Measurements from ENCODE around the gene CNTNAP2. TPM values are rescaled to one million over a fixed set of nuclear protein-coding genes. Genes with fewer than 3 reads are reported as not detected.

The CNTNAP2 gene
- polyA plus RNA-seq, 4 donors: 0.54 to 10.1 (median 2.6) TPM

DNA sequence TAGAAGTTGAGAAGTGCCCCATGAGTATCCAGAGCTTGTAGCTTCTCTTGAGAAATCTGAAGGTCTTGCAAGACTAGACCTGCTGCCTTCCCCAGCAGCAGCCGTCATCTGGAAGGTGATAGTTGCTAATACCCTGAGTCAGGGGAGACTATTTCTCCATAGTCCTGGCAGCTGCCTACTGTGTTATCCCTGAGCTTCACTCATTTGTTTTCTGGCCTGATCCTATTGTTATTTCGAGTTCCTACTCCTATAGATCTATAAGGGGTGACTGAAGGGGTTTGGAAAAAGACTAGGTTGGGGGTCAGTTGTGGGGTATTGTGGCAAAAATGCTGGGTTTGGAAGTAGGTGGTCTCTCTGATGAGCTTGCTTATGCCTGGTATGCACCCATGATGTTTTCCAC lies 297.8 kb downstream of the CNTNAP2 start:
- Histone ChIP-seq H3K27me3 (ENCODE audit: control insufficient read depth in 3 of 3, insufficient read depth in 3 of 3, low read length in 3 of 3) (no peaks in the 10 kb centered on the region), H3K36me3 (ENCODE audit: control insufficient read depth in 3 of 3, insufficient read depth in 2 of 3, low read depth in 1 of 3, low read length in 3 of 3) (no peaks in the 10 kb centered on the region), H3K27ac (ENCODE audit: low read depth in 1 of 3, low read length in 2 of 3) (no peak overlapping the region), H3K9me3 (ENCODE audit: control insufficient read depth in 2 of 2, insufficient read depth in 1 of 2, low read depth in 1 of 2, low read length in 1 of 2) (no peaks in the 10 kb centered on the region), H3K4me1 (ENCODE audit: control insufficient read depth in 3 of 3, insufficient read depth in 2 of 3, low read depth in 1 of 3, low read length in 2 of 3) (no peaks in the 10 kb centered on the region), H3K4me3 (ENCODE audit: low read depth in 1 of 3, low read length in 3 of 3) (no peak overlapping the region)
- DNase-seq (no peak), FAIRE-seq (no peak)
- whole genome bisulfite sequencing, 3 donors: 45 to 47% (median 46%) methylated on average over 2 of the region's 2 CpGs

DNA sequence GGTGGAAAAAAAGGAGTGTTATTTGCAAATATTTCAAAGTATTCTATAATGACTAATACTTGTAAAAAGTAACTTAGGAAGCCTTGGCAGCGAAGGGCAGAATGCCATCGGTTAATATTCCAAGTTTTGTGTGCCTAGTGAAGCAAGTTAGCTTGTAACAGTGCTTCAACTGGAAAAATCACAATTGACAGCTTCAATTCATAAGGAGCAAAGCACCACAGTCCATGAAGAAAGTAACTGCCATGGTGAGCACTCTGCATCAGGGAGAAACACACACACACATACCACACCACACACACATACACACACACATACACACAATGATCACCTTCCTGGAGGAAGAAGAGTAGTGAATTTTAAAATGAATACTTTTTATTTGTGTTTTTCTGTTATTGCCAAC lies 298.3 kb downstream of the CNTNAP2 start:
- Histone ChIP-seq H3K27me3 (ENCODE audit: control insufficient read depth in 3 of 3, insufficient read depth in 3 of 3, low read length in 3 of 3) (no peaks in the 10 kb centered on the region), H3K27ac (ENCODE audit: low read depth in 1 of 3, low read length in 2 of 3) (no peak overlapping the region), H3K9me3 (ENCODE audit: control insufficient read depth in 2 of 2, insufficient read depth in 1 of 2, low read depth in 1 of 2, low read length in 1 of 2) (no peaks in the 10 kb centered on the region), H3K4me3 (ENCODE audit: low read depth in 1 of 3, low read length in 3 of 3) (no peak overlapping the region), H3K36me3 (ENCODE audit: control insufficient read depth in 3 of 3, insufficient read depth in 2 of 3, low read depth in 1 of 3, low read length in 3 of 3) (no peaks in the 10 kb centered on the region), H3K4me1 (ENCODE audit: control insufficient read depth in 3 of 3, insufficient read depth in 2 of 3, low read depth in 1 of 3, low read length in 2 of 3) (no peaks in the 10 kb centered on the region)
- FAIRE-seq (no peak), DNase-seq (no peak)
- WGBS, 3 donors: 67 to 80% (median 80%) methylated on average over 2 of the region's 2 CpGs

DNA sequence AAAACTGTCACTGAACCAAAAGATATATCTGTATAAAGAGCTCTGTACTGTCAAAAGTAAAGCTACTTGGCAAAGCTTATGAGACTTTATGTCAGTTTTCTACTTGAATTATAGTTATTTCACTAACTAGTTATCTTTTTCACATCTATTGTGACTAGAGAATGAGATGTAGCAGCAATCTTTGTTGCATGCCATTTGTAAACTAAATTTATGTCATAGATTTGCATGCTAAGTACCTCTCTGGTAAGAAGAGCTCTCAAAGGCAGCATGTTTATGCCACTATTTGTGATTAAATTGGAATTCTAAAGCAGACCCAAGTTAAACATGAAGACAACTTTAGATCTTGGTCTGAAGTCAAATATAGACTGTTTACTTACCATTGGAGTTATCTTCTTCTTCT lies 300.6 kb downstream of the CNTNAP2 start:
- Histone ChIP-seq H3K36me3 (ENCODE audit: control insufficient read depth in 3 of 3, insufficient read depth in 2 of 3, low read depth in 1 of 3, low read length in 3 of 3) (no peaks in the 10 kb centered on the region), H3K27ac (ENCODE audit: low read depth in 1 of 3, low read length in 2 of 3) (no peak overlapping the region), H3K4me1 (ENCODE audit: control insufficient read depth in 3 of 3, insufficient read depth in 2 of 3, low read depth in 1 of 3, low read length in 2 of 3) (no peaks in the 10 kb centered on the region), H3K27me3 (ENCODE audit: control insufficient read depth in 3 of 3, insufficient read depth in 3 of 3, low read length in 3 of 3) (no peaks in the 10 kb centered on the region), H3K9me3 (ENCODE audit: control insufficient read depth in 2 of 2, insufficient read depth in 1 of 2, low read depth in 1 of 2, low read length in 1 of 2) (no peaks in the 10 kb centered on the region), H3K4me3 (ENCODE audit: low read depth in 1 of 3, low read length in 3 of 3) (no peak overlapping the region)
- FAIRE-seq: no peak
- no peak for DNase-seq

DNA sequence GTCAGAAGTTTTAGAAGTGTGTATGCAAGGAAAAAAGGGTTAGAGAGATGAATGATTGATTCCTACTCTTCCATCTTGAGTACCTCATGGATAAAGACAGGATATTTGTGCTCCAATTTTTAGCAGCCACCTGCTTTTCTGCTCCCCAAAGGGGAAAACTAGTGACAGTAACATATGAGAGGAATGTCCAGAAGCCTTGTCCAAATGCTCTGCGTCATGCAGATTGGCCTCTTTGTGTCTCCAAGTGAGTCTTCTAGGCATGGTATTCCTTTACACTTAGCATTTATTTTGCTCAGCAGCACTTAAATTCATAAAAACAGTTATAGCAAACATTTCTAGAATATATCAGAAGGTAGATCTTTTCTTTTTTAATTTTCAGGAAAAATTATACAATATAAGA lies 306.8 kb downstream of the CNTNAP2 start:
- H3K4me3 ChIP-seq (ENCODE audit: low read depth in 1 of 3, low read length in 3 of 3): no peak overlapping the region
- H3K36me3 ChIP-seq (ENCODE audit: control insufficient read depth in 3 of 3, insufficient read depth in 2 of 3, low read depth in 1 of 3, low read length in 3 of 3): no peaks in the 10 kb centered on the region
- H3K27me3 ChIP-seq (ENCODE audit: control insufficient read depth in 3 of 3, insufficient read depth in 3 of 3, low read length in 3 of 3): no peaks in the 10 kb centered on the region
- 86 to 89% (median 87%) methylated on average over 1 of the region's 1 CpG for WGBS, 3 donors
- no peaks in the 10 kb centered on the region for H3K4me1 ChIP-seq (ENCODE audit: control insufficient read depth in 3 of 3, insufficient read depth in 2 of 3, low read depth in 1 of 3, low read length in 2 of 3)
- DNase-seq (no peak), FAIRE-seq (no peak)
- no peak overlapping the region for H3K27ac ChIP-seq (ENCODE audit: low read depth in 1 of 3, low read length in 2 of 3)
- H3K9me3 ChIP-seq (ENCODE audit: control insufficient read depth in 2 of 2, insufficient read depth in 1 of 2, low read depth in 1 of 2, low read length in 1 of 2): no peaks in the 10 kb centered on the region

DNA sequence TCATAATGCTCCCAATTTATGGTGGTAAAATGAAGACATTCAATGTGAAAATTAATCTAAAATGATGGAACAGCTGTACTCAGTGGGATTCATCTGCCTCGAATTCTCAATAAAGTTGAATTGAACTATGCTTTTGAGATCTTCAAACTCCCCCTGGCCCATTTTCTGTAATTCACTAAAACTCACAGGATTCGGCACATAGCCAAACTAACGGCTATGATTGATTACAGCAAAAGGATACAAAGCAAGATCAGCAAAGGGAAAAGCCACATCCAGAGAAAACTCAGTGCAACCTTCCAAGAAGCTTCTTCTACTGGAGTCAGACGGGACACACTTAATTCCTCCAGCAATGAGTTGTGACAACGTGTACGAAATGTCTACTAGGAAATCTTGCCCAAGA lies 307.5 kb downstream of the CNTNAP2 start:
- DNase-seq (no peak), FAIRE-seq (no peak)
- H3K9me3 ChIP-seq (ENCODE audit: control insufficient read depth in 2 of 2, insufficient read depth in 1 of 2, low read depth in 1 of 2, low read length in 1 of 2): no peaks in the 10 kb centered on the region
- H3K36me3 ChIP-seq (ENCODE audit: control insufficient read depth in 3 of 3, insufficient read depth in 2 of 3, low read depth in 1 of 3, low read length in 3 of 3): no peaks in the 10 kb centered on the region
- WGBS, 3 donors: 69 to 74% (median 70%) methylated on average over 6 of the region's 6 CpGs
- no peak overlapping the region for H3K27ac ChIP-seq (ENCODE audit: low read depth in 1 of 3, low read length in 2 of 3)
- no peaks in the 10 kb centered on the region for H3K4me1 ChIP-seq (ENCODE audit: control insufficient read depth in 3 of 3, insufficient read depth in 2 of 3, low read depth in 1 of 3, low read length in 2 of 3)
- no peak overlapping the region for H3K4me3 ChIP-seq (ENCODE audit: low read depth in 1 of 3, low read length in 3 of 3)
- H3K27me3 ChIP-seq (ENCODE audit: control insufficient read depth in 3 of 3, insufficient read depth in 3 of 3, low read length in 3 of 3): no peaks in the 10 kb centered on the region

DNA sequence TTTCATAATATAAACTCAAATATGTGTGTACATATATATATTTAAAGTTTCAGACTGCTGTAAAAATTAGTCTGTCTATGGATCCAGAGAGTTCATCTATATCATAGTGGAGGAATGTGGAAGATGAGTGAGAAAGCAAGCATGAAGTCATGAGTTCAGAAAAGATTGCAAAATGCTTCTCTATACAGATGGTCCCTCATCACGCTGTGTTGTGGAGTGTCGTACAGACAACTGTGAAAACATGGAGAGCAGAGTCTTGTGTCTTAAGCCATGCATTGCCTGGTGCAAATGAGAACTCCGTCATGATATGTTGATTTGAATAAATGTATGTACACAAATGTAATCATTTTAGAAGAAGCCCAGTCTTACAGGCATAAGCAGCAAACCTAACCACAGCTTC lies 316.9 kb downstream of the CNTNAP2 start:
- H3K9me3 ChIP-seq (ENCODE audit: control insufficient read depth in 2 of 2, insufficient read depth in 1 of 2, low read depth in 1 of 2, low read length in 1 of 2): no peaks in the 10 kb centered on the region
- H3K27me3 ChIP-seq (ENCODE audit: control insufficient read depth in 3 of 3, insufficient read depth in 3 of 3, low read length in 3 of 3): no peaks in the 10 kb centered on the region
- FAIRE-seq (no peak), DNase-seq (no peak)
- no peak overlapping the region for H3K27ac ChIP-seq (ENCODE audit: low read depth in 1 of 3, low read length in 2 of 3)
- H3K4me3 ChIP-seq (ENCODE audit: low read depth in 1 of 3, low read length in 3 of 3): no peak overlapping the region
- WGBS, 3 donors: 83 to 91% (median 86%) methylated on average over 3 of the region's 3 CpGs
- H3K4me1 ChIP-seq (ENCODE audit: control insufficient read depth in 3 of 3, insufficient read depth in 2 of 3, low read depth in 1 of 3, low read length in 2 of 3): no peaks in the 10 kb centered on the region
- no peaks in the 10 kb centered on the region for H3K36me3 ChIP-seq (ENCODE audit: control insufficient read depth in 3 of 3, insufficient read depth in 2 of 3, low read depth in 1 of 3, low read length in 3 of 3)

DNA sequence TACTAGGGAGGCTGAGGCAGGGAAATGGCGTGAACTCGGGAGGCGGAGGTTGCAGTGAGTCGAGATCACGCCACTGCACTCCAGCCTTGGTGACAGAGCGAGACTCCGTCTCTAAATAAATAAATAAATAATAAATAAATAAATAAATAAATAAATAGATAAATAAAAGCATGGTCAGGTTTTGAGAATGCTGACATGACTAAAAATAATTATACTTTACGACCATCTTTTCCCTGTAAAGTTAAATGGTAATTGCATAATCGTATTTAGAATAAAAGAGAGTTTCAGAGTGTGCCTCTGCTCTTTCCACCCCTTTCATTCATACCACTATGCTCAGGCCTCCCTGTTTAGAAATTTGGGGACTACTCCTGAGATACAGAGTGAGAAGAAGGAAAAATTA lies 326.5 kb downstream of the CNTNAP2 start:
- FAIRE-seq: no peak
- WGBS, 3 donors: 93 to 97% (median 94%) methylated on average over 9 of the region's 9 CpGs

DNA sequence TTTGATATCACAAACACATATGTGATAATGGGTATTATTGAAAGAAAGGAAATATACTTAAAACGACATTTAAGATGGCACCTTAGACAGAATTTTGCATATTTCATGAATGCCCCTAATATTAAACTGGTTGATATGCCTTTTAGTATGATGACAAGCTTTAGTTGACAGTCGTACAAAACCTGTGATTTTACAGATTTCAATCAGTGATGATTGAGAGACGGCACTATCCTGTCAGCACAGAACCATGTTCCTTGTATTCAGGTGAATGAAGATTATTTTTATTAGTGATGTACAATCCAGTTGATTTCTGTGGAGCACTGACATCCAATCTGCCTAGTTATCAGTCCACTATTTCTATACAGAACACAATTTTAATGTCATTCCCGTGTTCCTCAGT lies 333.0 kb downstream of the CNTNAP2 start:
- Histone ChIP-seq H3K36me3 (ENCODE audit: control insufficient read depth in 3 of 3, insufficient read depth in 2 of 3, low read depth in 1 of 3, low read length in 3 of 3) (no peaks in the 10 kb centered on the region), H3K4me3 (ENCODE audit: low read depth in 1 of 3, low read length in 3 of 3) (no peak overlapping the region), H3K4me1 (ENCODE audit: control insufficient read depth in 3 of 3, insufficient read depth in 2 of 3, low read depth in 1 of 3, low read length in 2 of 3) (no peaks in the 10 kb centered on the region), H3K27ac (ENCODE audit: low read depth in 1 of 3, low read length in 2 of 3) (no peak overlapping the region), H3K27me3 (ENCODE audit: control insufficient read depth in 3 of 3, insufficient read depth in 3 of 3, low read length in 3 of 3) (no peaks in the 10 kb centered on the region), H3K9me3 (ENCODE audit: control insufficient read depth in 2 of 2, insufficient read depth in 1 of 2, low read depth in 1 of 2, low read length in 1 of 2) (no peaks in the 10 kb centered on the region)
- 76 to 85% (median 81%) methylated on average over 4 of the region's 4 CpGs for WGBS, 3 donors
- DNase-seq (no peak), FAIRE-seq (no peak)

More for the DNA sequence above, 326.5 kb downstream of the CNTNAP2 start:
- Histone ChIP-seq H3K27me3 (ENCODE audit: control insufficient read depth in 3 of 3, insufficient read depth in 3 of 3, low read length in 3 of 3) (no peaks in the 10 kb centered on the region), H3K4me1 (ENCODE audit: control insufficient read depth in 3 of 3, insufficient read depth in 2 of 3, low read depth in 1 of 3, low read length in 2 of 3) (no peaks in the 10 kb centered on the region), H3K36me3 (ENCODE audit: control insufficient read depth in 3 of 3, insufficient read depth in 2 of 3, low read depth in 1 of 3, low read length in 3 of 3) (no peaks in the 10 kb centered on the region), H3K9me3 (ENCODE audit: control insufficient read depth in 2 of 2, insufficient read depth in 1 of 2, low read depth in 1 of 2, low read length in 1 of 2) (peaks cover 0 to 3% of the 10 kb centered on the region in 2 donors), H3K4me3 (ENCODE audit: low read depth in 1 of 3, low read length in 3 of 3) (no peak overlapping the region), H3K27ac (ENCODE audit: low read depth in 1 of 3, low read length in 2 of 3) (no peak overlapping the region)
- no peak for DNase-seq

DNA sequence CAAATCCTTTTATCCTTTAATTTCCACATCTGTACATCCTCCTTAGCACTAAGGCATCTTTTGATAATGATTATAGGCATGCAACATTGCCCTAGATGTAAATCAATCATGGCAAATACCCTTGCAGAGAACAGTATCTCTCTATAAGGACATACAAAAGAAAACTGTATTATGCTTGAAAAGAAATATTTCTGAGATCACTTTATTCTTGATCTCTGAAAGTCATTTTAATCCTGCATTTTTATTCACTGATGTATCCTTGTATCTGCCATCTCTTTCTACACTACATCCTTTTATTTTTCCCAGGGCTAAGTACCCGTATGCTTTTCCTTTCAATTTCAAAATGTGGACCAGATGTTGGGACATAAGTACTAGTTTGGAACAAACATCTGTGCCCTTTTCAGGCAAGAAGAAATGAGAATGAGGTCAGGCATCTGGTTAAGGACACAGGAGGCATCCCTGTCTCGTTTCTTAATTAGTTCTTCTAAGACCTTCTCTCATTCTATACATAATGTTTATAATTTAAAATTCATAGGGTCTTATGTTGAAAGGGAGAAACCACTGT lies 338.6 kb downstream of the CNTNAP2 start:
- Histone ChIP-seq H3K36me3 (ENCODE audit: control insufficient read depth in 3 of 3, insufficient read depth in 2 of 3, low read depth in 1 of 3, low read length in 3 of 3) (no peaks in the 10 kb centered on the region), H3K4me1 (ENCODE audit: control insufficient read depth in 3 of 3, insufficient read depth in 2 of 3, low read depth in 1 of 3, low read length in 2 of 3) (no peaks in the 10 kb centered on the region), H3K9me3 (ENCODE audit: control insufficient read depth in 2 of 2, insufficient read depth in 1 of 2, low read depth in 1 of 2, low read length in 1 of 2) (peaks cover 0 to 5% of the 10 kb centered on the region in 2 donors), H3K27ac (ENCODE audit: low read depth in 1 of 3, low read length in 2 of 3) (no peak overlapping the region), H3K4me3 (ENCODE audit: low read depth in 1 of 3, low read length in 3 of 3) (no peak overlapping the region), H3K27me3 (ENCODE audit: control insufficient read depth in 3 of 3, insufficient read depth in 3 of 3, low read length in 3 of 3) (no peaks in the 10 kb centered on the region)
- WGBS, 3 donors: 47 to 50% (median 49%) methylated on average over 2 of the region's 2 CpGs
- DNase-seq (no peak), FAIRE-seq (no peak)

All from small intestine (tissue), 7 donors.